MM.1S (cell line): Measurements from ENCODE around the gene RALGAPA2.

ENCODE experiments used
- CTCF ChIP-seq: fragments of 300-600 bp; sonication (generic); IDR thresholded peaks from 2 replicates; pipeline ENCODE4 v1.5.1; 2016; ENCODE audit warnings: antibody characterized with exemption, low read length, mixed read lengths
- EZH2 ChIP-seq: fragments of 300-600 bp; sonication (generic); optimal IDR thresholded peaks from 2 replicates; pipeline ENCODE3; 2017; ENCODE audit warnings: low read depth, mild to moderate bottlenecking, antibody characterized with exemption, low read length, mixed read lengths
- EZH2phosphoT487 ChIP-seq: fragments of 300-600 bp; sonication (generic); IDR thresholded peaks from 2 replicates; pipeline ENCODE4 v1.6.1; 2018; ENCODE audit warnings: antibody characterized with exemption, low read length

- no peak for TF ChIP-seq CTCF
- no peak for TF ChIP-seq EZH2
- no peak for TF ChIP-seq EZH2phosphoT487
Measured at GRCh38 chr20:20518263-20518662, 194.2 kb downstream of the RALGAPA2 start.
